Measurements from ENCODE around the gene DPF1. TPM values are rescaled to one million over a fixed set of nuclear protein-coding genes. Genes with fewer than 3 reads are reported as not detected.
"Not testable (repeated sequence)": the region's sequence is repeated elsewhere in the genome, so short reads cannot be mapped to it uniquely, and the experiment has no call there.

DPF1 gene
- total and polyA plus RNA-seq, 2 experiments from 2014 or later, result 6.5 to 7.8 TPM

GRCh38 chr19:38262585-38263268, 38.7 kb upstream of the DPF1 start:
- Histone ChIP-seq H3K27ac (no peak overlapping the region), H3K27me3 (no peaks in the 10 kb centered on the region), H3K9me3 (ENCODE audit: low read depth) (no peaks in the 10 kb centered on the region), H3K4me3 (no peak overlapping the region), H3K36me3 (no peaks in the 10 kb centered on the region), H3K4me1 (ENCODE audit: low read depth) (peaks cover 16% of the 10 kb centered on the region)
- TF ChIP-seq CTCF (IDR thresholded peaks at IDR 0.05; ENCODE audit: low read depth, low read length), result no peak
- no peak for DNase-seq (ENCODE audit: low read depth in 1 of 2, low spot score in 1 of 2)

- H3K27me3 ChIP-seq; H3K36me3 ChIP-seq; H3K4me1 ChIP-seq (ENCODE audit: low read depth); H3K9me3 ChIP-seq (ENCODE audit: low read depth); DNase-seq (ENCODE audit: low read depth in 1 of 2, low spot score in 1 of 2); H3K27ac ChIP-seq; H3K4me3 ChIP-seq: not testable (repeated sequence)
Observed at GRCh38 chr19:38261942-38262341, 37.9 kb upstream of the DPF1 start.

GRCh38 chr19:38255383-38256014, 31.5 kb upstream of the DPF1 start:
- peak in 1 of 2 donors; percentile 56 for DNase-seq (ENCODE audit: low read depth in 1 of 2, low spot score in 1 of 2)
- peak overlapping the region; percentile 43 for H3K4me3 ChIP-seq
- H3K27ac ChIP-seq, result peak overlapping the region; percentile 34
- H3K9me3 ChIP-seq (ENCODE audit: low read depth), result no peaks in the 10 kb centered on the region
- H3K27me3 ChIP-seq, result no peaks in the 10 kb centered on the region
- H3K4me1 ChIP-seq (ENCODE audit: low read depth), result peaks cover 24% of the 10 kb centered on the region
- no peak for TF ChIP-seq CTCF (IDR thresholded peaks at IDR 0.05; ENCODE audit: low read depth, low read length)
- H3K36me3 ChIP-seq, result no peaks in the 10 kb centered on the region

GRCh38 chr19:38253788-38254187, 29.8 kb upstream of the DPF1 start:
- DNase-seq (ENCODE audit: low read depth in 1 of 2, low spot score in 1 of 2), result no peak
- H3K4me1 ChIP-seq (ENCODE audit: low read depth), result peaks cover 24% of the 10 kb centered on the region
- TF ChIP-seq CTCF (IDR thresholded peaks at IDR 0.05; ENCODE audit: low read depth, low read length), result no peak
- no peaks in the 10 kb centered on the region for H3K9me3 ChIP-seq (ENCODE audit: low read depth)
- no peak overlapping the region for H3K4me3 ChIP-seq
- no peaks in the 10 kb centered on the region for H3K36me3 ChIP-seq
- H3K27ac ChIP-seq, result no peak overlapping the region
- H3K27me3 ChIP-seq, result no peaks in the 10 kb centered on the region

- no peaks in the 10 kb centered on the region for H3K27me3 ChIP-seq
- no peak for TF ChIP-seq CTCF (IDR thresholded peaks at IDR 0.05; ENCODE audit: low read depth, low read length)
- H3K9me3 ChIP-seq (ENCODE audit: low read depth), result no peaks in the 10 kb centered on the region
- H3K4me3 ChIP-seq, result no peak overlapping the region
- no peaks in the 10 kb centered on the region for H3K36me3 ChIP-seq
- peaks cover 24% of the 10 kb centered on the region for H3K4me1 ChIP-seq (ENCODE audit: low read depth)
- peak in 1 of 2 donors; percentile 10 for DNase-seq (ENCODE audit: low read depth in 1 of 2, low spot score in 1 of 2)
- peak overlapping the region; percentile 47 for H3K27ac ChIP-seq
Observed at GRCh38 chr19:38252941-38253691, 29.1 kb upstream of the DPF1 start.

GRCh38 chr19:38252385-38252784, 28.4 kb upstream of the DPF1 start:
- DNase-seq (ENCODE audit: low read depth in 1 of 2, low spot score in 1 of 2), result no peak
- no peak overlapping the region for H3K27ac ChIP-seq
- no peaks in the 10 kb centered on the region for H3K36me3 ChIP-seq
- no peak for TF ChIP-seq CTCF (IDR thresholded peaks at IDR 0.05; ENCODE audit: low read depth, low read length)
- H3K4me1 ChIP-seq (ENCODE audit: low read depth), result peaks cover 24% of the 10 kb centered on the region
- no peaks in the 10 kb centered on the region for H3K27me3 ChIP-seq
- no peak overlapping the region for H3K4me3 ChIP-seq
- no peaks in the 10 kb centered on the region for H3K9me3 ChIP-seq (ENCODE audit: low read depth)

All from cardiac muscle cell (in vitro differentiated cells and primary cell).